Measurements from ENCODE around the gene JAKMIP1.

JAKMIP1 gene

DNA sequence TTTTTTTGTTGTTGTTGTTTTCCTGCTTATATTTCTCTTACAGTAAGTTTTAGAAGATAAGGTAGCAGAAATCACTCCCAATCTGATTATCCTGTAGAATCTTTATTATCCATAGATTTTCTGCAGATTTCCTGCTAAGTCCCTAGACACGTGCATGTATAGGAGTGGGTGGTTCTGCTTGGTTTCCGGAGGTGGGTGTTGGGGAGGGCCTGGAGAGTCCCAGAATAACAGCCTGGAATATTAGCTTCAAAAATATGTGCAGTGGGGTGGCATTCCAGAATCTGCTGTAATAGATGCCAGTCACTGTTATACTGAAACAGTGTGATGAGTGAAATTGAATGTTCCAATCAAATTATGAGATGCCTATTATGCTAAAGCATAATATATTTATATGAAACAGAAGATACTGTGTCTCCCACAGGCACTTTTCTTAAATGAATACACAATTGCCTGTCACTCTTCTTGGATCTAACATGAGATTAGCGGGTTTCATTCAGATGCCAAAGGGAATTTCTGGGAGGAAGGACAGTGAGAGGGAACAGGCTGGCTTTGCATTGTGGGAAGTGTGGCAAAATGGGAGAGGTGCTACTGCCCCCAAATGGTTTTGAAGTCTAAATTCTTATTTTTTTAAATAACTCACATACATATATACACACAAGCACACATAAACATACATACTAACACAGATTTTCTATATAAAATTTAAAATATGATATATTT is 219.8 kb downstream of the JAKMIP1 start:
- DNase-seq, result no peak

DNA sequence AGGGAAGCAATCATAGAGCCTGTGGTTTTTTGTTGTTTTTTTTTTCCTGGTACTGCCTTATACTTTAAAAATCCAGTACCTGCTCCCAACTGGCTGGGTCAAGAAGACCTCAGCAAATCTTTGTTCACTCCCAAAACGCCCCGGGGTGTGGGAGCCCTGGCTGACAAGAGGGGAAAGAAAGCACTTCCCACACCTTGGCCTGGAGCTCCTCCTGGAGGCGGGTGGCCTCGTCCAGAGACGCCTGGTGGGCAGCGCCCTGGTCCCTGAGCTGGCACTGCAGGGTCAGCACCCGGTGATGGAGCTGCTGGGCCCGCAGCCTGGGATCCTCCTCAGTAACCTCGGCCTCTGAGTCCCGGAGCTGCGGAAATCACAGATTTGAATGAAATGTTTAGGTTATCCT is 220.4 kb downstream of the JAKMIP1 start:
- no peak for DNase-seq

DNA sequence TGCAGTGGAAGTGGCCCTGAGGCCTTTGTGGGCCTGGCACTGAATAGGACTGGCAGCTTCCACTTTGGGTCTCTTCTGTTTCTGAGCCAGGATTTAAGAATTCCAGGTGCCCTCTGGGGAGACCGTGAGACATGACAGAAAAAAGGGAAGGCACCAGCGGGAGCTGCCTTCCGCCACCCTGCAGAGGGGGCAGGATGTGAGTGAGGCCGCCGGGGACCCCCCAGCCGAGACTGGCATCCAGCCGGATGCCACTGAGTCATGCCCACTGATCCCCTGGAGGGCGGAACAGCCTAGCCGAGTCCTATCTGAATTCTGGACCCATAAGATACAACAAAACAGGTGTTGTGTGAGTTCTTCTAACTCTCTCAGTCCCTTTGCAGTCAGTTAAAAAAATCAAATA is 223.4 kb downstream of the JAKMIP1 start:
- no peak for DNase-seq

DNA sequence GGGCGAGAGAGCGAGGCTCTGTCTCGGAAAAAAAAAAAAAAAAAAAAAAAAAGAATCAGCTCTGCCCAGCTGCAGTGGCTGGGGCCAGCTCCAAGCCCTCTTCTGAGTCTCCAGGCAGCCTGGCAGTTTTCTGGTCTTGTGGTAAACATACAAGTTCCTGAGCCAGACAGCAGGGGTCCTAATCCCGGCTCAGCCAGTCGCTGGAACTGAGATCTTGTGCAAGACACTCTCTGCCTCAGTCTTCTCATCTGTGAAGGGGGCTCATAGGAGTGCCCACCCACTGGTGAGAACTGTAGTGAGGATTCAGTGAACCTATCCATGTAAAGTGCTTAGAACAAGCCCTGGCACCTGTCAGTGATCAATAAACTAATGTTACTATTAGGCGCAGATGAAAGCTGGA is 223.9 kb downstream of the JAKMIP1 start:
- DNase-seq, result no peak
